B cell (primary cell): ENCODE data around the gene MAGEB1. TPM values are rescaled to one million over a fixed set of nuclear protein-coding genes. Genes with fewer than 3 reads are reported as not detected.

ENCODE experiments used
- ATAC-seq: fragments of 200-7000 bp; cut with Tn5 transposase; one replicate; pipeline ENCODE4 v1.10.0; 2021; ENCODE audit warnings: low read depth, mild to moderate bottlenecking, moderate number of reproducible peaks, moderate library complexity
- CTCF ChIA-PET: fragments of 350-600 bp; sonication (Branson Sonifier 250); formaldehyde crosslinking; loops from one replicate; lab custom pipeline; 2021; ENCODE audit warnings: antibody characterized with exemption, inconsistent platforms; lab: Charles Lee
- POLR2A ChIA-PET: fragments of 350-600 bp; sonication (Branson Sonifier 250); formaldehyde crosslinking; loops from one replicate; lab custom pipeline; 2021; ENCODE audit warnings: antibody characterized with exemption; lab: Charles Lee
- DNase-seq: peaks from one replicate; pipeline ENCODE4 v3.0.0; 2013
- H2AFZ ChIP-seq: 2 replicates; pipeline ENCODE4 v1.6.1; 2012; ENCODE audit warnings: mild to moderate bottlenecking, low read depth, low read length; ENCODE audit not compliant: insufficient read depth, poor library complexity, severe bottlenecking
- H3K27ac ChIP-seq, 2 donors: 1 replicate in 1 of 2; 2 replicates in 1 of 2; pipeline ENCODE4 v1.5.1; 2012 to 2013; ENCODE audit warnings: low read length in 2 of 2, mild to moderate bottlenecking in 2 of 2, moderate library complexity in 1 of 2
- H3K27me3 ChIP-seq, 4 experiments: fragments of 200-600 bp in 1 of 4; sonication (generic) in 1 of 4; replicated peaks in 1 of 4; 1 replicate in 2 of 4; 2 replicates in 2 of 4; pipeline versions ENCODE4 v1.6.1 to v1.7.0; 2013 to 2016; ENCODE audit warnings: low read length in 3 of 4, mild to moderate bottlenecking in 2 of 4, mixed read lengths in 1 of 4, moderate library complexity in 1 of 4; ENCODE audit not compliant: insufficient read depth in 4 of 4, control insufficient read depth in 3 of 4; ENCODE audit errors: control extremely low read depth in 1 of 4
- H3K36me3 ChIP-seq, 2 experiments: replicated peaks in 1 of 2; 1 replicate in 1 of 2; 2 replicates in 1 of 2; pipeline versions ENCODE4 v1.6.1 to v1.7.1; 2013; ENCODE audit warnings: low read length in 1 of 2; ENCODE audit not compliant: insufficient read depth in 2 of 2, control insufficient read depth in 1 of 2; ENCODE audit errors: control extremely low read depth in 1 of 2, extremely low read depth in 1 of 2
- H3K4me1 ChIP-seq, 2 donors: fragments of 200-600 bp in 1 of 2; sonication (generic) in 1 of 2; 1 replicate in 1 of 2; 2 replicates in 1 of 2; pipeline versions ENCODE4 v1.5.1 to v1.6.1; 2013 to 2017; ENCODE audit warnings: low read length in 2 of 2; ENCODE audit not compliant: control insufficient read depth in 2 of 2, insufficient read depth in 2 of 2
- H3K4me2 ChIP-seq: replicated peaks from 2 replicates; pipeline ENCODE3; 2012; ENCODE audit warnings: mild to moderate bottlenecking, low read depth, low read length; ENCODE audit not compliant: poor library complexity, severe bottlenecking
- H3K4me3 ChIP-seq, 5 experiments: fragments of 200-600 bp in 1 of 5; sonication (generic) in 1 of 5; 1 replicate in 3 of 5; 2 replicates in 2 of 5; pipeline versions ENCODE4 v1.5.1 to v1.7.0; 2011 to 2016; ENCODE audit warnings: low read length in 4 of 5, mild to moderate bottlenecking in 4 of 5, low read depth in 2 of 5, control low read depth in 1 of 5, moderate library complexity in 1 of 5; ENCODE audit not compliant: insufficient read depth in 1 of 5; ENCODE audit errors: control extremely low read depth in 1 of 5, extremely low read depth in 1 of 5
- H3K79me2 ChIP-seq: fragments of 200-600 bp; sonication (generic); one replicate; pipeline ENCODE4 v1.6.0; 2016; ENCODE audit warnings: low read length; ENCODE audit not compliant: control insufficient read depth, insufficient read depth
- H3K9ac ChIP-seq: fragments of 200-600 bp; sonication (generic); 2 replicates; pipeline ENCODE4 v1.6.1; 2017; ENCODE audit warnings: mild to moderate bottlenecking, low read length, moderate library complexity
- H3K9me3 ChIP-seq, 3 donors: one replicate each; pipeline versions ENCODE4 v1.6.1 to v1.7.1; 2013; ENCODE audit warnings: low read length in 2 of 3; ENCODE audit not compliant: control insufficient read depth in 2 of 3, insufficient read depth in 1 of 3; ENCODE audit errors: control extremely low read depth in 1 of 3
- H4K20me1 ChIP-seq: 2 replicates; pipeline ENCODE4 v1.6.0; 2012; ENCODE audit warnings: mild to moderate bottlenecking, low read length; ENCODE audit not compliant: insufficient read depth, control insufficient read depth, poor library complexity, severe bottlenecking
- H3K27ac Mint-ChIP-seq: one replicate; pipeline ENCODE4 v1.8.0; 2021; ENCODE audit warnings: mixed read lengths
- H3K27me3 Mint-ChIP-seq: one replicate; pipeline ENCODE4 v1.8.0; 2021; ENCODE audit warnings: mixed read lengths
- H3K4me1 Mint-ChIP-seq: one replicate; pipeline ENCODE4 v1.8.0; 2021; ENCODE audit warnings: mixed read lengths
- H3K4me3 Mint-ChIP-seq: one replicate; pipeline ENCODE4 v1.8.0; 2021; ENCODE audit warnings: mixed read lengths
- H3K9me3 Mint-ChIP-seq: one replicate; pipeline ENCODE4 v1.8.0; 2022; ENCODE audit warnings: mixed read lengths; ENCODE audit not compliant: insufficient read depth
- EZH2 ChIP-seq: IDR thresholded peaks from 2 replicates; pipeline ENCODE4 v1.6.1; 2012; ENCODE audit warnings: borderline replicate concordance, low read depth, mild to moderate bottlenecking, moderate library complexity, low read length; ENCODE audit not compliant: insufficient read depth, poor library complexity, severe bottlenecking
- intact Hi-C: fragments of 100-400 bp; cut with micrococcal nuclease; formaldehyde crosslinking; loops from one replicate; pipeline ENCODE4 v1.10.0; 2022
- polyA plus RNA-seq: library from polyadenylated mRNA; depleted of rRNA; stranded (reverse); fragments of >200 nt; gene quantifications from 2 replicates; pipeline ENCODE4 v1.2.3, GENCODE V29; 2012
- total RNA-seq, 2 donors: library from RNA; stranded (reverse); fragments of 120-200 nt in 1 of 2; gene quantifications; 1 replicate in 1 of 2; 2 replicates in 1 of 2; pipeline versions ENCODE4 v1.2.3 to v1.2.4, GENCODE V29; 2013 to 2022
- TF ChIP-seq, protein P1 (sequence below): fragments of 200-600 bp; IDR thresholded peaks from one replicate; pipeline ENCODE4 v1.8.0; 2022; ENCODE audit warnings: antibody characterized with exemption, mild to moderate bottlenecking

Gene MAGEB1
- total and polyA plus RNA-seq, 2 donors (not counting 1 experiment from before 2014, with no cell fraction given) = not detected

DNA sequence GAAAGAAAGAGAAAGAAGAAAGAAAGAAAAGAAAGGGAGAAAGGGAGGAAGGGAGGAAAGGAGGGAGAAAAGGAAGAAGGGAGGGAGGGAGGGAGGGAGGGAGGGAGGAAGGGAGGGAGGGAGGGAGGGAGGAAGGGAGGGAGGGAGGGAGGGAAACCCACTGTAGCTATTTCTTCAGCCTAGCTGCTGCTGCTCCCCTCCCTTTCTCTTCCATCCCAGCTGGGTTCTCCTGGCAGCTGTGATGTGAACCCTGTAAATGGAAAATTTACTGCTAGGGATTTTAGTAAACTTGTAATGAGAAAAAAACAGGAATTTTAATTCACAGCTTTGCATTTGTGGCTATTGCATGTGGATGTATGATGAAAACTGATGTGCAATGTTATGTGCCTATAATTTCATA is 54.3 kb downstream of the MAGEB1 start:
- Histone ChIP-seq H3K4me3 (no peak overlapping the region), H2AFZ (no peak overlapping the region), H3K9me3 (no peaks in the 10 kb centered on the region), H3K36me3 (no peaks in the 10 kb centered on the region), H3K4me1 (no peaks in the 10 kb centered on the region), H3K27ac (no peak overlapping the region), H3K4me2 (no peak overlapping the region), H4K20me1 (no peaks in the 10 kb centered on the region), H3K27me3 (no peaks in the 10 kb centered on the region), H3K79me2 (no peaks in the 10 kb centered on the region), H3K9ac (no peak overlapping the region)
- no peak for DNase-seq
- TF ChIP-seq, protein P1, sequence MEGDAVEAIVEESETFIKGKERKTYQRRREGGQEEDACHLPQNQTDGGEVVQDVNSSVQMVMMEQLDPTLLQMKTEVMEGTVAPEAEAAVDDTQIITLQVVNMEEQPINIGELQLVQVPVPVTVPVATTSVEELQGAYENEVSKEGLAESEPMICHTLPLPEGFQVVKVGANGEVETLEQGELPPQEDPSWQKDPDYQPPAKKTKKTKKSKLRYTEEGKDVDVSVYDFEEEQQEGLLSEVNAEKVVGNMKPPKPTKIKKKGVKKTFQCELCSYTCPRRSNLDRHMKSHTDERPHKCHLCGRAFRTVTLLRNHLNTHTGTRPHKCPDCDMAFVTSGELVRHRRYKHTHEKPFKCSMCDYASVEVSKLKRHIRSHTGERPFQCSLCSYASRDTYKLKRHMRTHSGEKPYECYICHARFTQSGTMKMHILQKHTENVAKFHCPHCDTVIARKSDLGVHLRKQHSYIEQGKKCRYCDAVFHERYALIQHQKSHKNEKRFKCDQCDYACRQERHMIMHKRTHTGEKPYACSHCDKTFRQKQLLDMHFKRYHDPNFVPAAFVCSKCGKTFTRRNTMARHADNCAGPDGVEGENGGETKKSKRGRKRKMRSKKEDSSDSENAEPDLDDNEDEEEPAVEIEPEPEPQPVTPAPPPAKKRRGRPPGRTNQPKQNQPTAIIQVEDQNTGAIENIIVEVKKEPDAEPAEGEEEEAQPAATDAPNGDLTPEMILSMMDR = no peak
- TF ChIP-seq EZH2 = no peak
- no peaks in the 10 kb centered on the region for H3K9me3 Mint-ChIP-seq
- no peaks in the 10 kb centered on the region for H3K4me1 Mint-ChIP-seq
- ChIA-PET CTCF (no interaction called here), POLR2A (interaction anchor here (0.7 kb wide), 1 partner anchor 530 kb away, joined by 4 read pairs; no protein-coding TSS in a partner anchor)
- H3K4me3 Mint-ChIP-seq = no peak overlapping the region
- intact Hi-C loops = no loop called here
- peaks cover 5% of the 10 kb centered on the region for H3K27me3 Mint-ChIP-seq
- no peak overlapping the region for H3K27ac Mint-ChIP-seq
- no peak for ATAC-seq

Other genes starting within 250 kb of the MAGEB1 start
- gene MAGEB2, start 31.6 kb upstream of the MAGEB1 start, total RNA-seq = not detected in 2 replicates
- gene MAGEB2, start 31.6 kb upstream of the MAGEB1 start, polyA plus RNA-seq = not detected in 2 replicates
- not detected in 2 replicates for gene MAGEB3, start 16.5 kb upstream of the MAGEB1 start, total RNA-seq
- gene MAGEB3, start 16.5 kb upstream of the MAGEB1 start, polyA plus RNA-seq = not detected in 2 replicates
- not detected in 2 replicates for gene MAGEB4, start 5.1 kb upstream of the MAGEB1 start, total RNA-seq
- gene MAGEB4, start 5.1 kb upstream of the MAGEB1 start, polyA plus RNA-seq = not detected in 2 replicates
- not detected in 2 replicates for gene NR0B1, start 62.2 kb downstream of the MAGEB1 start, total RNA-seq
- gene NR0B1, start 62.2 kb downstream of the MAGEB1 start, polyA plus RNA-seq = not detected in 2 replicates